Glomerular visceral epithelial cell (primary cell): ENCODE data around the gene EMSY.
"Not testable (repeated sequence)": the region's sequence is repeated elsewhere in the genome, so short reads cannot be mapped to it uniquely, and the experiment has no call there.

Source experiments
- DNase-seq: peaks from one replicate; pipeline ENCODE4 v3.0.0-alpha.2; 2016; ENCODE audit errors: extremely low spot score

Gene EMSY, protein sequence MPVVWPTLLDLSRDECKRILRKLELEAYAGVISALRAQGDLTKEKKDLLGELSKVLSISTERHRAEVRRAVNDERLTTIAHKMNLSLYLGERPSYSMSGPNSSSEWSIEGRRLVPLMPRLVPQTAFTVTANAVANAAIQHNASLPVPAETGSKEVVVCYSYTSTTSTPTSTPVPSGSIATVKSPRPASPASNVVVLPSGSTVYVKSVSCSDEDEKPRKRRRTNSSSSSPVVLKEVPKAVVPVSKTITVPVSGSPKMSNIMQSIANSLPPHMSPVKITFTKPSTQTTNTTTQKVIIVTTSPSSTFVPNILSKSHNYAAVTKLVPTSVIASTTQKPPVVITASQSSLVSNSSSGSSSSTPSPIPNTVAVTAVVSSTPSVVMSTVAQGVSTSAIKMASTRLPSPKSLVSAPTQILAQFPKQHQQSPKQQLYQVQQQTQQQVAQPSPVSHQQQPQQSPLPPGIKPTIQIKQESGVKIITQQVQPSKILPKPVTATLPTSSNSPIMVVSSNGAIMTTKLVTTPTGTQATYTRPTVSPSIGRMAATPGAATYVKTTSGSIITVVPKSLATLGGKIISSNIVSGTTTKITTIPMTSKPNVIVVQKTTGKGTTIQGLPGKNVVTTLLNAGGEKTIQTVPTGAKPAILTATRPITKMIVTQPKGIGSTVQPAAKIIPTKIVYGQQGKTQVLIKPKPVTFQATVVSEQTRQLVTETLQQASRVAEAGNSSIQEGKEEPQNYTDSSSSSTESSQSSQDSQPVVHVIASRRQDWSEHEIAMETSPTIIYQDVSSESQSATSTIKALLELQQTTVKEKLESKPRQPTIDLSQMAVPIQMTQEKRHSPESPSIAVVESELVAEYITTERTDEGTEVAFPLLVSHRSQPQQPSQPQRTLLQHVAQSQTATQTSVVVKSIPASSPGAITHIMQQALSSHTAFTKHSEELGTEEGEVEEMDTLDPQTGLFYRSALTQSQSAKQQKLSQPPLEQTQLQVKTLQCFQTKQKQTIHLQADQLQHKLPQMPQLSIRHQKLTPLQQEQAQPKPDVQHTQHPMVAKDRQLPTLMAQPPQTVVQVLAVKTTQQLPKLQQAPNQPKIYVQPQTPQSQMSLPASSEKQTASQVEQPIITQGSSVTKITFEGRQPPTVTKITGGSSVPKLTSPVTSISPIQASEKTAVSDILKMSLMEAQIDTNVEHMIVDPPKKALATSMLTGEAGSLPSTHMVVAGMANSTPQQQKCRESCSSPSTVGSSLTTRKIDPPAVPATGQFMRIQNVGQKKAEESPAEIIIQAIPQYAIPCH (N-terminal part only)

GRCh38 chr11:76444384-76445120 is at the start of gene EMSY:
TSS of gene EMSY (plus strand) at chr11:76445018. CDS start at chr11:76446939, 1,921 bp downstream.
- DNase-seq: peak; percentile 98

GRCh38 chr11:76395296-76395695 is 49.5 kb upstream of the EMSY start:
- DNase-seq: no peak

DNA sequence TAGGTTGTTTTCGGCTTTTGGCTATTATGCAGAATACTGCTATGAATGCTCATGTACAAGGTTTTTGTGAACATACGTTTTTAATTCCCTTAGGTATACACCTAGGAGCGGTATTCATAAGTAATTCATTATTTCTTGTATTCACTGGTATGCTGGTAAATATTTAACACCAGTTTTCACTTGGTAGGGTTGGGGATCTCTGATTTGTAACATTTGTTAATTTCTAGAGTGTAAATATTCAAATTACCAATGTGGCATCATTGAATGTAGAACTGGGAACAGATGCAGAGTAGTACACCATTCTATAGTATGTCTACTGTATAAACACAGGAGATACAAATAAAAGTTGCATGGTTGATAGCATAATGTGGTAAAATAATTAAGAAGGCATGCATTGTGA is 47.4 kb upstream of the EMSY start:
- DNase-seq: no peak

DNA sequence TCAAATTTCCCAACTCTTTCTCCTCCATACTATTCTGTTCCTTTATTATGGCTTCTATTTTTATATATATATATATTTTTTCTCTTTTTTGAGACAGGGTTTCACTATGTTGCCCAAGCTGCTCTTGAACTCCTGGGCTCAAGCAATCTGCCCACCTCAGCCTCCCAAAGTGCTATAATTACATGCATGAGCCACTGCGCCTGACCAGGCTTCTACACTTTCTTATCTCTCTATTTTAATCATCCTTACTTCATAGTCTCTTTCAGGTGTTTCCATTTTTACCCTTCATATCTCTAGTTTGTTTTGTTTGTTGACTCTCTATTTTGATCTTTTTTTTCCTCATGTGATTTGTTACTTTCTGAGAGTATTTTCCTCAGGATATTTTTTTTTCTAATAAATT is 43.9 kb upstream of the EMSY start:
- DNase-seq: no peak

DNA sequence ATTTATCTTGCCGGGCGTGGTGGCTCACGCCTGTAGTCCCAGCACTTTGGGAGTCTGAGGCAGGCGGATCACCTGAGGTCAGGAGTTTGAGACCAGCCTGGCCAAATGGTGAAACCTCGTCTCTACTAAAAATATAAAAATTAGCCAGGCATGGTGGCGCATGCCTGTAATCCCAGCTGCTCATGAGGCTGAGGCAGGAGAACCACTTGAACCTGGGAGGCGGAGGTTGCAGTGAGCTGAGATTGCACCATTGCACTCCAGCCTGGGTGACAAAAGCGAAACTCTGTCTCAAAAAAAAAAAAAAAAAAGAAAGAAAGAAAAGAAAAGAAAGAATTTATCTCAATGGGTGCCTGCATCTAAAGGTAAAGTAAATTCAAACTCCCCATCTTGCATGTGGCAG is 43.3 kb upstream of the EMSY start:
- not testable (repeated sequence) for DNase-seq

GRCh38 chr11:76406359-76406758 is 38.5 kb upstream of the EMSY start:
- DNase-seq: no peak

DNA sequence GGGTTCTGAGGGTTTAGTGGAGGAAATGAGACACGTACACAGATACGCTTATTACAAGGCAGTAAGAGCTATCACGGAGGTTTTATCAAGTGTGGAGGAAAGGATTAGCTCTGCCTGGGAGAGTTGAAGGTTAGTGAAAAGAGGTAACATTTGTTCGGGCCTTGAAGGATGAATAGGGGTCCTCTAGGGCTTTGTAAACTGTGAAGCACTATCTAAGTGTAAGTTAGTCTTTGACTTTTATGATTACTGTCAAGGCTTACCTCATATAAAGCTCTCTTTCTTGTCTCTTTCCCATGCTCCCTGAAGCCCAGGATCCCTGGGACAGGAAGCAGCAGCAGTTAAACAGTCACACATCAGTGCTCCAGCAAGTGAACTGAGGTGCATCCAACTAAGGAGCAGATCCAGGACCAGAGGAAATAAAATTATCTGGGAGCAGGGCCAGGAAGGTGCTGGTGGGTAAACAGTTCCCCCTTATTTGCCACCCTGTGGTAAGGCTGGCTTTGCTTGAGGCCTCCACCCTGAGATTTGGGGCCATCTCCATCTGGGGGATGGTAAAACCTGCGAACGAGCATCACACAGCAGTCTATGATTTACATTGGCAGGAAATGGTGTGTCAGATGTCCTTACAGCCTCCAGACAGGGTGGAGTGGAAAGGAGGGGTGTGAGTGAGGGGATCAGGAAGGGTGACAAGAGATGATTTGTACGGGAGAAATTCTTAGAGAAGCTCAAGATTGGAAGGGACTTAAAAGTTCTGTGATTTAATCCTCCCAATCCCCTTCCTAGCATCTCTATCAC is 36.5 kb upstream of the EMSY start:
- DNase-seq: peak; percentile 73

- DNase-seq: peak; percentile 47
These were observed 33.9 kb upstream of the EMSY start for GRCh38 chr11:76410851-76411357.

GRCh38 chr11:76415073-76415472 is 29.7 kb upstream of the EMSY start:
- no peak for DNase-seq

GRCh38 chr11:76419896-76420295 is 24.9 kb upstream of the EMSY start:
- DNase-seq: no peak

GRCh38 chr11:76424379-76424778 is 20.4 kb upstream of the EMSY start:
- DNase-seq: no peak

GRCh38 chr11:76424891-76425290 is 19.9 kb upstream of the EMSY start:
- DNase-seq: no peak

DNA sequence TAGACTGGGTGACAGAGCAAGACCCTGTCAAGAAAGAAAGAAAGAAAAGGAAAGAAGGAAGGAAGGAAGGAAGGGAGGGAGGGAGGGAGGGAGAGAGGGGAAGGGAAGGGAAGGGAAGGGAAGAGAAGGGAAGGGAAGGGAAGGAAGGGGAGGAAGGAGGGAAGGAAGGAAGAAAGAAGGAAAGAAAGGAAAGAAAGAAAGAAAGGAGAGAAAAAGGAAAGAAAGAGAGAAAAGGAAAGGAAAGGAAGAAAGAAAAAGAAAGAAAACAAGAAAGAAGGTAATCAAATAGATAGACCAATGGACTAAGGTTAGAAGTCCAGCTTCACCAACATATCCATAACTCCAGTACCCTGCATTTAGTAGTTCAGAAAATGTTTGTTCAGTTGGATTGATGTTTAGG is 18.2 kb upstream of the EMSY start:
- DNase-seq: no peak

GRCh38 chr11:76436020-76436419 is 8.8 kb upstream of the EMSY start:
- DNase-seq: no peak

DNA sequence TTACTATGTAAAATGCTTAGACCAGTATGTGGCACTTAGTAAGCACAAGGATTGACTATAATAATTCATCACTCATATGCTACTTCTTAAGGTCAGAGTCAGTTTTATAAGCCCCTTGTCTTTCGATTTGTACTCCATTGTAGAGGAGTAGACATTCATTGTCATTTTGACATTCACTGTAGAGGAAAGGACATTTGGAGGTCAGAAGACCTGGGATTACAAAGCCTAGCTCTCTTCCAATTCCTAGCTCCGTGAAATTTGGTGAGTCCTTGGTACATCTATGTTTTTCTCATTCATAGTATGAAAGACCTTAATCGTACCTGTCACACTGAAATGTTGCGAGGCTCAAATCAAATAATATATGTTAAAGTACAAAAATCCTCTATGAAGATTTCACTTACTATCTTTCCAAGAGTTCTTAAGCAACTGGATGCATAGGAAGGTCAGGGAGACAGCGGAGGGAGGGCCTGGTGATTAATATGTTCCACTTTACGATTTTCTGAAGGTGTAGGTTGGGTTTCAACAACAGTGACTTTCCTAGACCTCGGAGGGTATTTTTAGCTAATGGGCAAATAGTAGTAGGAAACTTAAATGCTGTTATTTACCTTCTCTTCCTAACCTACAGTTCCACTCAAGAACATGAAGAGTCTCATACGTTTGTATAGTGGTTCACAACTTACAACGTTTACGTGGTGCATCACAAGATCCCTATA is 1.4 kb upstream of the EMSY start:
- DNase-seq: peak; percentile 4

GRCh38 chr11:76444065-76444383 is 794 bp upstream of the EMSY start:
- no peak for DNase-seq

DNA sequence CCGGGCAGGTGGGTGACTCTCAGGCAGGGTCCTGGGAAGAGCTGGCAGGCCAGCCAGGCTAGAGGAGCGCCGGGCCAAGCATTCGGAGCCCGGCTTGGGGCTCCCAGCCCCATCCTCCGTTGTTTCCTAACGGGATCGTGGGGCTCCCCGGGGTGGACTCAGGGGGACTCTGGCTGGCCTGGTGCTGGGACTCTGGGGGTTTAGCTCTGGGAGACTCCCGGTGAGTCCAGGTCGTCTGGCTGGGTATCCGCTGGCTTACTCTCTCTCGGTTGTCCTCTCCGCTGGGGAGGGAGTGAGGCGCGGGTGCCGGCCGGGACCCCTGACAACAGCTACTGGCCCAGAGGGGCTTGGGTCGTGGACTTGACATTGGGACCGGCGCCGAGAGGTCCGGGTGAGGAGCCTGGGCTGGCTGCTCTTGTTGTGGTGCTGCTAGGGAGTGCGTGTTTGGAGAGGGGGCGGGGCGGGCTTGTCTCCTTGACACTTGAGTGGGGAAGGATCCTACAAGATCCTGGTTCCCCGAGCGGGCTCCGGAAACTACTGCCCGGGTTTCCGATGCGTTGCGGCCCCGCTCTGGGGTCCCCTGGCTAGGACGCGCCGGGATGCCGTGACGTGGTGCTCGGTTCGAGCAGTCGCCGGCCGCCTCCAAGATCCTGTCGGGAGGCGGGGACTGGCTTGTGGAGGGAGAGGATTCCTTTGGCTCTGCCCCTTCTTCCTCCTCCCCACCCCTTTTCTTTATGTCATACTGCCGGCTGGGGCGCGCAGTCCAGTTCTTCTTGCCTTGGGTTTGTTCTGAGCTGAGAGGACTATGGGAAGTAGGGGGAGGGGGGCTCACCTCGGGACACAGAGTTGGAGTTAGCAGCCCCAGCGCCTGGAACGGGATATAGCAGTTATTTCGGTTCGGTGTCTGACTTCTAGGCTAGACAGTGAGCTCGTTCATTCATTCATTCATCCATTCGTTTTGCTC is 585 bp downstream of the EMSY start:
- peak; percentile 89 for DNase-seq

- no peak for DNase-seq
These were observed 3.7 kb downstream of the EMSY start for GRCh38 chr11:76448506-76448905.

DNA sequence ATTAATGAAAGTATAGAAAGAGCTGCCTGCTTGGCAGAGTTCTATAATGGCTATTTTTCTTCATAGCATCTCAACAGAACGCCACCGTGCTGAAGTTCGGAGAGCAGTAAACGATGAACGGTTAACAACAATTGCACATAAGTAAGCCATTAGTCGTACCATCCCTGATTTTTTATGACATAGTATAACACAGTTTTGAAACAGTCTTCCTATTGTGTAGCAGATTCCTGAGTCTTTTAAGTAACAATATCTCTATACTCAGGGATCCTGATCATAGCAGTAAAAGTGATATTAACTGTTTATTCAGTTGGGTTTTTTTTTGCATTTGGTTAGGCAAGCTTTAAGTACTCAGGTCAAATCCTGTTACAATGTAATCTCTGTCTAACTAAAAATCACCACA is 8.4 kb downstream of the EMSY start:
- DNase-seq: peak; percentile 1
